HG03095 (cell line): ENCODE data around the gene BST1.
"Not testable (repeated sequence)": the region's sequence is repeated elsewhere in the genome, so short reads cannot be mapped to it uniquely, and the experiment has no call there.

Source experiments
- ATAC-seq: cut with Tn5 transposase; IDR thresholded peaks from one replicate; pipeline ENCODE4 v1.9.1; 2021; ENCODE audit warnings: moderate library complexity; ENCODE audit not compliant: unreplicated experiment

BST1 gene

GRCh38 chr4:15706646-15707362 lies 3.9 kb downstream of the BST1 start:
- ATAC-seq = no peak

- ATAC-seq = no peak
Observed at GRCh38 chr4:15707363-15707715, 4.5 kb downstream of the BST1 start.

GRCh38 chr4:15711762-15712161 lies 8.9 kb downstream of the BST1 start:
- no peak for ATAC-seq

- no peak for ATAC-seq
Observed at GRCh38 chr4:15712214-15712613, 9.3 kb downstream of the BST1 start.

GRCh38 chr4:15714141-15714540 lies 11.3 kb downstream of the BST1 start:
- no peak for ATAC-seq

- no peak for ATAC-seq
Observed at GRCh38 chr4:15714646-15715435, 12.0 kb downstream of the BST1 start.

- ATAC-seq = no peak
Observed at GRCh38 chr4:15716115-15716514, 13.2 kb downstream of the BST1 start.

GRCh38 chr4:15717086-15717485 lies 14.2 kb downstream of the BST1 start:
- no peak for ATAC-seq

- no peak for ATAC-seq
Observed at GRCh38 chr4:15717657-15718416, 15.0 kb downstream of the BST1 start.

GRCh38 chr4:15718465-15718864 lies 15.6 kb downstream of the BST1 start:
- ATAC-seq = no peak

- no peak for ATAC-seq
Observed at GRCh38 chr4:15718959-15719358, 16.1 kb downstream of the BST1 start.

- no peak for ATAC-seq
Observed at GRCh38 chr4:15719506-15719905, 16.6 kb downstream of the BST1 start.

- ATAC-seq = no peak
Observed at GRCh38 chr4:15720851-15721250, 18.0 kb downstream of the BST1 start.

GRCh38 chr4:15725608-15726007 lies 22.7 kb downstream of the BST1 start:
- no peak for ATAC-seq

GRCh38 chr4:15729910-15730533 lies 27.2 kb downstream of the BST1 start:
- no peak for ATAC-seq

- not testable (repeated sequence) for ATAC-seq
Observed at GRCh38 chr4:15733061-15733460, 30.2 kb downstream of the BST1 start.

- ATAC-seq = no peak
Observed at GRCh38 chr4:15735536-15735935, 32.7 kb downstream of the BST1 start.

- ATAC-seq = no peak
Observed at GRCh38 chr4:15736514-15737050, 33.7 kb downstream of the BST1 start.

- no peak for ATAC-seq
Observed at GRCh38 chr4:15737255-15737654, 34.4 kb downstream of the BST1 start.

GRCh38 chr4:15738877-15739276 lies 36.0 kb downstream of the BST1 start:
- no peak for ATAC-seq

GRCh38 chr4:15740764-15741404 lies 38.0 kb downstream of the BST1 start:
- ATAC-seq = no peak
